Measurements from ENCODE around the gene SLC9A1. TPM values are rescaled to one million over a fixed set of nuclear protein-coding genes. Genes with fewer than 3 reads are reported as not detected.
A peak's percentile ranks its signal among the peaks of the same experiment; 100 is the strongest.
"Not testable (repeated sequence)": the region's sequence is repeated elsewhere in the genome, so short reads cannot be mapped to it uniquely, and the experiment has no call there.

SLC9A1 gene
- polyA plus RNA-seq, 4 donors = 24.7 to 41.3 (median 40.7) TPM

DNA sequence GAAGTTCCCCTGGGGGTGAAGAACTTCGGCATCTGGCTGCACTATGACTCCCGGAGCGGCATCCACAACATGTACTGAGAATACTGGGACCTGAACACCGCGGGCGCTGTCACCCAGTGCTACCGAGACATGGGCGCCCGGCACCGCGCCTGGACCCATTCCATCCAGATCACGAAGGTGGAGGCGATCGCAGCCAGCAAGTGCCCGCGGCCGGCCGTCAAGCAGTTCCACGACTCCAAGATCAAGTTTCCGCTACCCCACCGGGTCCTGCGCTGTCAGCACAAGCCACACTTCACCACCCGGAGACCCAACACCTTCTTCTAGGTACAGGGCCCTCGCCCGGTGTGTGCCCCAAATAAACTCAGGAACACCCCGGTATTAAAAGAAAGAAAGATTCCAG is 22.0 kb upstream of the SLC9A1 start:
- H3K9me3 ChIP-seq (ENCODE audit: control insufficient read depth in 2 of 2, insufficient read depth in 1 of 2, low read depth in 1 of 2, low read length in 1 of 2) = peaks cover 0 to 16% of the 10 kb centered on the region in 2 donors
- H3K36me3 ChIP-seq (ENCODE audit: control insufficient read depth in 3 of 3, insufficient read depth in 2 of 3, low read depth in 1 of 3, low read length in 3 of 3) = no peaks in the 10 kb centered on the region
- DNase-seq = no peak
- no peaks in the 10 kb centered on the region for H3K4me1 ChIP-seq (ENCODE audit: control insufficient read depth in 3 of 3, insufficient read depth in 2 of 3, low read depth in 1 of 3, low read length in 2 of 3)
- no peak for FAIRE-seq
- H3K27me3 ChIP-seq (ENCODE audit: control insufficient read depth in 3 of 3, insufficient read depth in 3 of 3, low read length in 3 of 3) = no peaks in the 10 kb centered on the region
- WGBS, 3 donors = 96 to 97% (median 97%) methylated on average over 26 of the region's 26 CpGs
- H3K27ac ChIP-seq (ENCODE audit: low read depth in 1 of 3, low read length in 2 of 3) = no peak overlapping the region
- no peak overlapping the region for H3K4me3 ChIP-seq (ENCODE audit: low read depth in 1 of 3, low read length in 3 of 3)

DNA sequence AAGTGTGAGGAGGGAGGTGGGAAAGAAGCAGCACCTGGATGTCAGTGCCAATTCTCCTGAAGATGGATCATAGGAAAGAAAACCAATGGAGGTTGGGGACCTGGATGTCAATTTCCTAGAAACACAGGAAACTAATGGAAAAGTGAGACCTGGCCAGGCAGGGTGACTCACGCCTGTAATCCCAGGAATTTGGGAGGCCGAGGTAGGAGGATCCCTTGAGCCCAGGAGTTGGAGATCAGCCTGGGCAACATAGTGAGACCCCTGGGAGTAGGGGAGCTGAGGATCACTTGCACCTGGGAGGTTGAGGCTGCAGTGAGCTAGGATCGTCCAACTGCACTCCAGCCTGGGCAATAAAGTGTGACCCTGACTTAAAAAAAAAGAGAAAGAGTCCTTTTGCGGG is 21.4 kb upstream of the SLC9A1 start:
- Histone ChIP-seq H3K4me1 (ENCODE audit: control insufficient read depth in 3 of 3, insufficient read depth in 2 of 3, low read depth in 1 of 3, low read length in 2 of 3) (no peaks in the 10 kb centered on the region), H3K4me3 (ENCODE audit: low read depth in 1 of 3, low read length in 3 of 3) (no peak overlapping the region), H3K27me3 (ENCODE audit: control insufficient read depth in 3 of 3, insufficient read depth in 3 of 3, low read length in 3 of 3) (no peaks in the 10 kb centered on the region), H3K9me3 (ENCODE audit: control insufficient read depth in 2 of 2, insufficient read depth in 1 of 2, low read depth in 1 of 2, low read length in 1 of 2) (peaks cover 0 to 10% of the 10 kb centered on the region in 2 donors), H3K27ac (ENCODE audit: low read depth in 1 of 3, low read length in 2 of 3) (no peak overlapping the region), H3K36me3 (ENCODE audit: control insufficient read depth in 3 of 3, insufficient read depth in 2 of 3, low read depth in 1 of 3, low read length in 3 of 3) (no peaks in the 10 kb centered on the region)
- no peak for FAIRE-seq
- 89 to 95% (median 90%) methylated on average over 4 of the region's 4 CpGs for WGBS, 3 donors
- DNase-seq = no peak

DNA sequence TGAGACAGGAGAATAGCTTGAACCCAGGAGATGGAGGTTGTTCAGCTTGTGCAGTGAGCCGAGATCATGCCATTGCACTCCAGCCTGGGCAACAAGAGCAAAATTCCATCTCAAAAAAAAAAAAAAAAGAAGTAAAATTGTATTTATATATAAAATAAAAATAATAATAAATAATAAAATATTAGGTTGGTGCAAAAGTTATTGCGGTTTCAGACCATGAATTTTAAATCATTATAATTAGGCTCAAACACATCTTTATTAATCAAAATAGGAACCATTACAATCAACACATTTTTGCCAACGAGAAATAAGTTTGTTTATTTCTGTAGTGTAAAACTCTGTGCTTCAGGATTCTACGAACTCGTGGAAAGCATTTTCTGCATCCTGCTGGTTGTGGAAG is 18.1 kb upstream of the SLC9A1 start:
- DNase-seq; H3K4me1 ChIP-seq (ENCODE audit: control insufficient read depth in 3 of 3, insufficient read depth in 2 of 3, low read depth in 1 of 3, low read length in 2 of 3); H3K27me3 ChIP-seq (ENCODE audit: control insufficient read depth in 3 of 3, insufficient read depth in 3 of 3, low read length in 3 of 3); H3K4me3 ChIP-seq (ENCODE audit: low read depth in 1 of 3, low read length in 3 of 3); H3K27ac ChIP-seq (ENCODE audit: low read depth in 1 of 3, low read length in 2 of 3); H3K9me3 ChIP-seq (ENCODE audit: control insufficient read depth in 2 of 2, insufficient read depth in 1 of 2, low read depth in 1 of 2, low read length in 1 of 2); H3K36me3 ChIP-seq (ENCODE audit: control insufficient read depth in 3 of 3, insufficient read depth in 2 of 3, low read depth in 1 of 3, low read length in 3 of 3); FAIRE-seq: not testable (repeated sequence)
- WGBS, 3 donors = 86 to 88% (median 87%) methylated on average over 5 of the region's 5 CpGs

DNA sequence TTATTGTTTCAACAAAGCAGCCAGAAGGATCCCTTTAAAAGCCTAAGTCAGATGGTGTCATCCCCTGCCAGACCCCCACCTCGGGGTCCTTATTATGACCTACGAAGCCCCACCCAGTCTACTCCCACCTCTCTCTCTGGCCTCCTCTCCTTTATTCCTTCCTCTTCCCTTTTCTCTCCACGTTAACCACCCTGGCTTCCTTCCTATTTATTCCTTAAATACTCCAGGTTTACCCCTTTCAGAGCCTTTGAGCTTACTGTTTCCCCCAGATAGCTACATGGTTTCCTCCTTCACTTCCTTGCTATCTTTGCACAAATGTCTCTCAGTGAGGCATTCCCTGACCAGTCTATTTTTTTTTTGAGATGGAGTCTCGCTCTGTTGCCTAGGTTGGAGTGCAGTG is 12.0 kb upstream of the SLC9A1 start:
- H3K4me3 ChIP-seq (ENCODE audit: low read depth in 1 of 3, low read length in 3 of 3) = no peak overlapping the region
- H3K9me3 ChIP-seq (ENCODE audit: control insufficient read depth in 2 of 2, insufficient read depth in 1 of 2, low read depth in 1 of 2, low read length in 1 of 2) = peaks cover 0 to 2% of the 10 kb centered on the region in 2 donors
- no peaks in the 10 kb centered on the region for H3K36me3 ChIP-seq (ENCODE audit: control insufficient read depth in 3 of 3, insufficient read depth in 2 of 3, low read depth in 1 of 3, low read length in 3 of 3)
- no peaks in the 10 kb centered on the region for H3K27me3 ChIP-seq (ENCODE audit: control insufficient read depth in 3 of 3, insufficient read depth in 3 of 3, low read length in 3 of 3)
- H3K4me1 ChIP-seq (ENCODE audit: control insufficient read depth in 3 of 3, insufficient read depth in 2 of 3, low read depth in 1 of 3, low read length in 2 of 3) = peaks cover 0 to 3% (median 0%) of the 10 kb centered on the region in 3 donors
- WGBS, 3 donors = 57 to 70% (median 65%) methylated on average over 4 of the region's 4 CpGs
- no peak overlapping the region for H3K27ac ChIP-seq (ENCODE audit: low read depth in 1 of 3, low read length in 2 of 3)
- FAIRE-seq (no peak), DNase-seq (no peak)

DNA sequence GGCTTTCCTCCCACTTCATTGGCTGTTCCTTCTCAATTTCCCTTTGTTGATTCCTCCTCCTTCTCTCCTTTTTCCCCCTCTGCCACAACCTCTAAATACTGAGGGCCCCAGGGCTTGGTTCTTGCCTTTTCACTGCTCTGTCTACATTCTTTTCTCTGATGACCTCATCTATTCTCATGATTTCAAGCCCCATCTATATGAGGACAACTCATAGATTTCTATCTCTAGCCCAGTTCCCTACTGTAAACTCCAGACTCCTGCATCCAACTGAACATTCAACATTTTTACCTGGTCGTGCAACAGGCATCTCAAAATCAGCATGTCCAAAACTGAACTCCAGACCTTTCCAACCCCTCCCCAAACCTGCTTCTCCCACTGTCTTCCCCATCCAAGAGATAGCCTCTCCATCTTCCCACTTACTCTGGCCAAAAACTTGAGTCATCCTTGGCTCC is 11.5 kb upstream of the SLC9A1 start:
- H3K4me1 ChIP-seq (ENCODE audit: control insufficient read depth in 3 of 3, insufficient read depth in 2 of 3, low read depth in 1 of 3, low read length in 2 of 3) = peaks cover 0 to 5% (median 0%) of the 10 kb centered on the region in 3 donors
- no peak for FAIRE-seq
- no peaks in the 10 kb centered on the region for H3K27me3 ChIP-seq (ENCODE audit: control insufficient read depth in 3 of 3, insufficient read depth in 3 of 3, low read length in 3 of 3)
- no peak overlapping the region for H3K4me3 ChIP-seq (ENCODE audit: low read depth in 1 of 3, low read length in 3 of 3)
- H3K27ac ChIP-seq (ENCODE audit: low read depth in 1 of 3, low read length in 2 of 3) = no peak overlapping the region
- 68 to 85% (median 82%) methylated on average over 1 of the region's 1 CpG for WGBS, 3 donors
- DNase-seq = no peak
- no peaks in the 10 kb centered on the region for H3K36me3 ChIP-seq (ENCODE audit: control insufficient read depth in 3 of 3, insufficient read depth in 2 of 3, low read depth in 1 of 3, low read length in 3 of 3)
- H3K9me3 ChIP-seq (ENCODE audit: control insufficient read depth in 2 of 2, insufficient read depth in 1 of 2, low read depth in 1 of 2, low read length in 1 of 2) = peaks cover 0 to 3% of the 10 kb centered on the region in 2 donors

DNA sequence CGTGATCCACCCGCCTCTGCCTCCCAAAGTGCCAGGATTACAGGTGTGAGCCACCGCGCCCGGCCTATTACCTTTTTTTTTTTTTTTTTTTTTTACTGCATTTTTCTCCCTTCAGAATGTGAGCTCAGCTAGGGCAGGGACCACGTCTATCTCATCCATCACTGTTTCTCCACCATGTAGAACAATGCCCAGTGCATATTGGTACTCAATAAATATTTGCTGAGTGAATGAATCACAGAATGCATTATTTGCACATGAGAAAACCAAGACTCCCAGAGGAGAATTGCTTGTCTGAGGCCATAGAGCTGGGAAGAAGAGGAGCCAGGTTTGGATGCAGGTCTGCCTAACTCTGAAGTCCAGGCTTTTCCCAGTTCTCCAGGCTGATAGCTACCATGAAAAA is 8.2 kb upstream of the SLC9A1 start:
- Histone ChIP-seq H3K36me3 (ENCODE audit: control insufficient read depth in 3 of 3, insufficient read depth in 2 of 3, low read depth in 1 of 3, low read length in 3 of 3) (no peaks in the 10 kb centered on the region), H3K4me1 (ENCODE audit: control insufficient read depth in 3 of 3, insufficient read depth in 2 of 3, low read depth in 1 of 3, low read length in 2 of 3) (peaks cover 0 to 8% (median 0%) of the 10 kb centered on the region in 3 donors), H3K4me3 (ENCODE audit: low read depth in 1 of 3, low read length in 3 of 3) (no peak overlapping the region), H3K27me3 (ENCODE audit: control insufficient read depth in 3 of 3, insufficient read depth in 3 of 3, low read length in 3 of 3) (no peaks in the 10 kb centered on the region), H3K9me3 (ENCODE audit: control insufficient read depth in 2 of 2, insufficient read depth in 1 of 2, low read depth in 1 of 2, low read length in 1 of 2) (peaks cover 0 to 3% of the 10 kb centered on the region in 2 donors), H3K27ac (ENCODE audit: low read depth in 1 of 3, low read length in 2 of 3) (no peak overlapping the region)
- no peak for FAIRE-seq
- WGBS, 3 donors = 82 to 97% (median 91%) methylated on average over 3 to 6 of the region's 6 CpGs
- DNase-seq = no peak

DNA sequence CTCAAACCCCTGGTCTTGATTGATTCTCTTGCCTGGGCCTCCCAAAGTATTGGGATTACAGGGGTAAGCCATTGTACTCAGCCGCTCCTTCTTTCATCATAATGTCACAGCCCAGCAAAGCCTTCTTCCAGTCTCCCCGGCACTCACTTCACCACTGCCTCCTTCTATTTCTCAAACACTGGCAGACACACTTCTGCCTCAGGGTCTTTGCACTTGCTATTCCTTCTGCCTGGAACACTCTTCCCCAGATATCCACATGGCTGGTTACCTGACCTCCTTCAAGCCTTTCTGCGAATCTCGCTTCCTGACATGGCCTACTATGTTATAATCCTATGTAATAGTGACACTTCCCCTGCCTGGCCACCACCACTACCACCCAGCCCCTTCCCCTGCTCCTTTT is 7.2 kb upstream of the SLC9A1 start:
- DNase-seq (no peak), FAIRE-seq (no peak)
- 95 to 100% (median 97%) methylated on average over 4 of the region's 4 CpGs for WGBS, 3 donors
- no peaks in the 10 kb centered on the region for H3K27me3 ChIP-seq (ENCODE audit: control insufficient read depth in 3 of 3, insufficient read depth in 3 of 3, low read length in 3 of 3)
- H3K4me1 ChIP-seq (ENCODE audit: control insufficient read depth in 3 of 3, insufficient read depth in 2 of 3, low read depth in 1 of 3, low read length in 2 of 3) = peaks cover 0 to 8% (median 0%) of the 10 kb centered on the region in 3 donors
- H3K4me3 ChIP-seq (ENCODE audit: low read depth in 1 of 3, low read length in 3 of 3) = no peak overlapping the region
- peaks cover 0 to 3% of the 10 kb centered on the region in 2 donors for H3K9me3 ChIP-seq (ENCODE audit: control insufficient read depth in 2 of 2, insufficient read depth in 1 of 2, low read depth in 1 of 2, low read length in 1 of 2)
- H3K36me3 ChIP-seq (ENCODE audit: control insufficient read depth in 3 of 3, insufficient read depth in 2 of 3, low read depth in 1 of 3, low read length in 3 of 3) = no peaks in the 10 kb centered on the region
- H3K27ac ChIP-seq (ENCODE audit: low read depth in 1 of 3, low read length in 2 of 3) = peak overlapping the region; percentile 55 to 94 (median 85)

DNA sequence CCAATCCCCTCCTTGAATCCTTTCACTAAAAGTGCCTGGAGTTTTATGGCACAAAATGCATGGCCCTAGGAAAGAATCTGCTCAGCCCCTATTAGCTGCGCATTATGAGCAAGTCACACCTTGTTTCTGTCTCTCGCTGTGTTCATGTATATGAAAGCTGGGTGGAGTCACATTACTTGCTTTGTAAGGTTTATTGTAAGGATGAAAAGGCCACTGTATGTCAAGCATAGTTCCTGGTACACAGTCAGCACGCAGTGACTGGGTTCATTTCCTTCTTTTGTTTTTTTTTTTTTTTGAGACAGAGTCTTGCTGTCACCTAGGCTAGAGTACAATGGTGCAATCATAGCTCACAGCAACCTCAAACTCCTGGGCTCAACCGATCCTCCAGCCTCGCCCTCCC is 6.7 kb upstream of the SLC9A1 start:
- Histone ChIP-seq H3K27me3 (ENCODE audit: control insufficient read depth in 3 of 3, insufficient read depth in 3 of 3, low read length in 3 of 3) (no peaks in the 10 kb centered on the region), H3K36me3 (ENCODE audit: control insufficient read depth in 3 of 3, insufficient read depth in 2 of 3, low read depth in 1 of 3, low read length in 3 of 3) (no peaks in the 10 kb centered on the region), H3K4me1 (ENCODE audit: control insufficient read depth in 3 of 3, insufficient read depth in 2 of 3, low read depth in 1 of 3, low read length in 2 of 3) (peaks cover 0 to 8% (median 0%) of the 10 kb centered on the region in 3 donors), H3K4me3 (ENCODE audit: low read depth in 1 of 3, low read length in 3 of 3) (no peak overlapping the region), H3K27ac (ENCODE audit: low read depth in 1 of 3, low read length in 2 of 3) (peak overlapping the region; percentile 80 to 94 (median 88)), H3K9me3 (ENCODE audit: control insufficient read depth in 2 of 2, insufficient read depth in 1 of 2, low read depth in 1 of 2, low read length in 1 of 2) (peaks cover 0 to 3% of the 10 kb centered on the region in 2 donors)
- FAIRE-seq = peak; percentile 81
- peak; percentile 75 to 95 for DNase-seq
- 13 to 46% (median 33%) methylated on average over 5 of the region's 5 CpGs for WGBS, 3 donors

DNA sequence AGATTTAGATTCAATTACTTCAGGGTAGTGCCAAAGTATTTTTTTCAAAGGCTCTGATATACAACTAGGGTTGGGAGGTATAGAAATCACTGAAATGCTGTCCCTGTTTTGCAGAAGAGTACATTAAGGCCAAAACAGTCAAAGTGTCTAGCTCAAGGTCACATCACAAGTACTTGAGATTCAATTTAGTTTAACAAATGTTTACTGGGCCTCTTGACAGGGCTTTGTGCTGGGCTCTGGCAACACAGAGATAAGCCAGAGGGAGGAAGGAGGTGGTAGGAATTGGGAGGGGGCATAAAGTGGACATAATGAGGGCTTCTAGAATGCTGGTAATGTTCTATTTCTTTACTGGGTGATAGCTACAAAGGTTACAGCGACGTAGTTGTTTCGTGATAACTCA is 2.3 kb upstream of the SLC9A1 start:
- H3K27ac ChIP-seq (ENCODE audit: low read depth in 1 of 3, low read length in 2 of 3) = no peak overlapping the region
- no peak for FAIRE-seq
- H3K36me3 ChIP-seq (ENCODE audit: control insufficient read depth in 3 of 3, insufficient read depth in 2 of 3, low read depth in 1 of 3, low read length in 3 of 3) = peaks cover 0 to 2% (median 0%) of the 10 kb centered on the region in 3 donors
- H3K9me3 ChIP-seq (ENCODE audit: control insufficient read depth in 2 of 2, insufficient read depth in 1 of 2, low read depth in 1 of 2, low read length in 1 of 2) = peaks cover 0 to 3% of the 10 kb centered on the region in 2 donors
- no peak overlapping the region for H3K4me3 ChIP-seq (ENCODE audit: low read depth in 1 of 3, low read length in 3 of 3)
- no peaks in the 10 kb centered on the region for H3K27me3 ChIP-seq (ENCODE audit: control insufficient read depth in 3 of 3, insufficient read depth in 3 of 3, low read length in 3 of 3)
- DNase-seq = no peak
- H3K4me1 ChIP-seq (ENCODE audit: control insufficient read depth in 3 of 3, insufficient read depth in 2 of 3, low read depth in 1 of 3, low read length in 2 of 3) = peaks cover 2 to 39% (median 10%) of the 10 kb centered on the region in 3 donors
- 88 to 99% (median 91%) methylated on average over 3 of the region's 3 CpGs for WGBS, 3 donors

Data from small intestine (tissue), 7 donors.